ENCODE measurements around the gene SLC6A9. TPM values are rescaled to one million over a fixed set of nuclear protein-coding genes. Genes with fewer than 3 reads are reported as not detected.

Gene SLC6A9
- total RNA-seq, 1 experiment from 2014 or later = 0.40 TPM

Other genes with a start within 250 kb of the SLC6A9 start
- gene ARTN, start 97.7 kb downstream of the SLC6A9 start, total RNA-seq (2014; rRNA removed; shearing (Covaris generic)) = not detected in 2 replicates
- gene IPO13, start 84.5 kb downstream of the SLC6A9 start, total RNA-seq (2014; rRNA removed; shearing (Covaris generic)) = 23.9 and 25.2 TPM in 2 replicates
- gene DPH2, start 61.5 kb downstream of the SLC6A9 start, total RNA-seq (2014; rRNA removed; shearing (Covaris generic)) = 26.5 and 31.6 TPM in 2 replicates
- gene ATP6V0B, start 56.5 kb downstream of the SLC6A9 start, total RNA-seq (2014; rRNA removed; shearing (Covaris generic)) = 187 and 202 TPM in 2 replicates
- gene B4GALT2, start 52.3 kb downstream of the SLC6A9 start, total RNA-seq (2014; rRNA removed; shearing (Covaris generic)) = 71.8 and 114 TPM in 2 replicates
- gene CCDC24, start 39.9 kb downstream of the SLC6A9 start, total RNA-seq (2014; rRNA removed; shearing (Covaris generic)) = 8.8 and 13.9 TPM in 2 replicates
- not detected in 2 replicates for gene KLF17, start 87.4 kb upstream of the SLC6A9 start, total RNA-seq (2014; rRNA removed; shearing (Covaris generic))
- not detected in 2 replicates for gene KLF18, start 110.2 kb upstream of the SLC6A9 start, total RNA-seq (2014; rRNA removed; shearing (Covaris generic))
- gene DMAP1, start 182.0 kb upstream of the SLC6A9 start, total RNA-seq (2014; rRNA removed; shearing (Covaris generic)) = 8.5 and 9.8 TPM in 2 replicates

Measured in A172 (cell line).